Measurements from ENCODE around the gene PRPF6.

Gene PRPF6

DNA sequence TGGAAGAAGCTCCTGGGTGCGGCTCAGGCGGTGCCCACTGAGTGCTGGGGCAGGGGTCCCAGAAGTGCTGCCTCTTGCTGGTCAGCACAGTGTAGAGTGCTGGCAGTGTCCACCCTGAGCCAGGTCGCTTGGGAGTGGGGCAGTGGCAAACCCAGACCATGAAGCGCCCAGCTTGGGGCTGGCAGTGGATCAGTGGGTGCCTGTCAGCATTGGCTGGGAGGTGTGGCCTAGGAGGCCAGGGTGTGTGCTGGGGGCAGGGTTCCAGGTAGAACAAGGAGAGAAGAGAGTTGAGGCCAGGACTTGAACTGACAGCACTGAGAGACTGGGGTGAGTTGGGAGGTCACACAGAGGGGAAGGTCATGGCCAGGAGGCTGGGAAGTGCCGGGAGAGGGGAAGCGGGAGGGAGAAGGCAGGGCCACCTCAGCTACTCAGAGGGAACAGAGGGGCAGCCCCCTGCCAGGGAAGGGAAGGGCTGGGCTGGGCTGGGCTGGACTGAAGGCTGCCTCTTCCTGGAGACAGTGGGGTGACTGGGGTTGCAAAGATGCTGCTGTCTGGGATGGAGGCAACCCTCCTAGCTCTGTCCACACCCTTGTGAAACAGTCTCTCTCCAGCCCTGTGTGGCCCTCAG, 86.2 kb downstream of the PRPF6 start:
- Histone ChIP-seq H3K4me1 (ENCODE audit: insufficient read depth, low read length, poor library complexity, severe bottlenecking) (peaks cover 60% of the 10 kb centered on the region), H3K9me3 (ENCODE audit: insufficient read depth, low read depth, low read length) (no peaks in the 10 kb centered on the region), H3K79me2 (ENCODE audit: insufficient read depth, low read length) (peaks cover 15% of the 10 kb centered on the region; the same call in 1 of the 2 replicates), H4K20me1 (ENCODE audit: insufficient read depth, low read length, poor library complexity, severe bottlenecking) (no peaks in the 10 kb centered on the region), H3K9me2 (replicated peaks; ENCODE audit: low read depth, low read length) (no peaks in the 10 kb centered on the region), H3K4me3 (ENCODE audit: low read length, poor library complexity, severe bottlenecking) (no peak overlapping the region), H3K36me3 (ENCODE audit: insufficient read depth, low read length) (no peaks in the 10 kb centered on the region), H3K4me2 (ENCODE audit: low read depth, low read length, poor library complexity, severe bottlenecking) (peak overlapping the region; percentile 83), H3K9ac (ENCODE audit: low read depth, low read length, poor library complexity, severe bottlenecking) (peak overlapping the region; percentile 20), H3K27me3 (ENCODE audit: insufficient read depth, low read length, poor library complexity, severe bottlenecking) (no peaks in the 10 kb centered on the region), H2AFZ (ENCODE audit: low read length) (no peak overlapping the region), H3F3A (ENCODE audit: low read depth) (no peaks in the 10 kb centered on the region)
- no peak for TF ChIP-seq EZH2phosphoT487 (IDR thresholded peaks at IDR 0.05; ENCODE audit: borderline replicate concordance)
- TF ChIP-seq, protein P1, sequence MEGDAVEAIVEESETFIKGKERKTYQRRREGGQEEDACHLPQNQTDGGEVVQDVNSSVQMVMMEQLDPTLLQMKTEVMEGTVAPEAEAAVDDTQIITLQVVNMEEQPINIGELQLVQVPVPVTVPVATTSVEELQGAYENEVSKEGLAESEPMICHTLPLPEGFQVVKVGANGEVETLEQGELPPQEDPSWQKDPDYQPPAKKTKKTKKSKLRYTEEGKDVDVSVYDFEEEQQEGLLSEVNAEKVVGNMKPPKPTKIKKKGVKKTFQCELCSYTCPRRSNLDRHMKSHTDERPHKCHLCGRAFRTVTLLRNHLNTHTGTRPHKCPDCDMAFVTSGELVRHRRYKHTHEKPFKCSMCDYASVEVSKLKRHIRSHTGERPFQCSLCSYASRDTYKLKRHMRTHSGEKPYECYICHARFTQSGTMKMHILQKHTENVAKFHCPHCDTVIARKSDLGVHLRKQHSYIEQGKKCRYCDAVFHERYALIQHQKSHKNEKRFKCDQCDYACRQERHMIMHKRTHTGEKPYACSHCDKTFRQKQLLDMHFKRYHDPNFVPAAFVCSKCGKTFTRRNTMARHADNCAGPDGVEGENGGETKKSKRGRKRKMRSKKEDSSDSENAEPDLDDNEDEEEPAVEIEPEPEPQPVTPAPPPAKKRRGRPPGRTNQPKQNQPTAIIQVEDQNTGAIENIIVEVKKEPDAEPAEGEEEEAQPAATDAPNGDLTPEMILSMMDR (conservative IDR thresholded peaks at IDR 0.05; ENCODE audit: low read length): no peak

DNA sequence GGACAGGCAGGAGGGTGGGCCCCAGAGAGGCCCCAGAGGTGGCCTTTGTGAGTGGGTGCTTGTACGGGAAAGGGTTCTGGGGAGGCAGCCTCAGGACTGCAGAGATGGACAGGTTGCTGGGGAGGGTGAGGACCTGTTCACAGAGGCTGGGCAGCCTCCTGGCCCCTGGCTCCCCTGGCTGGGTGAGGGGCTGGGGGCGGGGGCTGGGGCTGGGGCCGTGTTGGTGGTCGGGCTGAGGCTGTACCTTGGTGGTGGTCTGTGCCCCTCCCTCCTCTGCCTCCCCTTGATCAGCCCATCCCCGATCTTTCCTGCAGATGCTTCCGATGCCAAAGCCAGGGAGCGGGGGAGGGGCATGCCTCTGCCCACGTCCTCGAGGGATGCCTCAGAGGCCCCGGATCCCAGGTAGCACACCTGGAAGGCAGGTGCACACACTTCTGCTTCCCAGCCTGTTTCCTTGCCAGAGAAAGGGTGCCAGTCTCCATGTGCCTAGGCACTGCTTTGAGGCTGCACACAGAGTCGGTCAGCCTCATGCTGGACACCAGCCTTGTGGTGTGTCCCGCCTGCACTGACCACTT, 86.9 kb downstream of the PRPF6 start:
- Histone ChIP-seq H3K79me2 (ENCODE audit: insufficient read depth, low read length) (peaks cover 15% of the 10 kb centered on the region; the same call in 1 of the 2 replicates), H3K4me3 (ENCODE audit: low read length, poor library complexity, severe bottlenecking) (no peak overlapping the region), H3K9ac (ENCODE audit: low read depth, low read length, poor library complexity, severe bottlenecking) (peak overlapping the region; percentile 20), H3F3A (ENCODE audit: low read depth) (no peaks in the 10 kb centered on the region), H2AFZ (ENCODE audit: low read length) (no peak overlapping the region), H4K20me1 (ENCODE audit: insufficient read depth, low read length, poor library complexity, severe bottlenecking) (no peaks in the 10 kb centered on the region), H3K27me3 (ENCODE audit: insufficient read depth, low read length, poor library complexity, severe bottlenecking) (no peaks in the 10 kb centered on the region), H3K4me1 (ENCODE audit: insufficient read depth, low read length, poor library complexity, severe bottlenecking) (peaks cover 56% of the 10 kb centered on the region), H3K9me3 (ENCODE audit: insufficient read depth, low read depth, low read length) (no peaks in the 10 kb centered on the region), H3K9me2 (replicated peaks; ENCODE audit: low read depth, low read length) (no peaks in the 10 kb centered on the region), H3K4me2 (ENCODE audit: low read depth, low read length, poor library complexity, severe bottlenecking) (peak overlapping the region; percentile 32), H3K36me3 (ENCODE audit: insufficient read depth, low read length) (no peaks in the 10 kb centered on the region)
- TF ChIP-seq EZH2phosphoT487 (IDR thresholded peaks at IDR 0.05; ENCODE audit: borderline replicate concordance): no peak
- TF ChIP-seq, protein P1 (conservative IDR thresholded peaks at IDR 0.05; ENCODE audit: low read length): no peak

DNA sequence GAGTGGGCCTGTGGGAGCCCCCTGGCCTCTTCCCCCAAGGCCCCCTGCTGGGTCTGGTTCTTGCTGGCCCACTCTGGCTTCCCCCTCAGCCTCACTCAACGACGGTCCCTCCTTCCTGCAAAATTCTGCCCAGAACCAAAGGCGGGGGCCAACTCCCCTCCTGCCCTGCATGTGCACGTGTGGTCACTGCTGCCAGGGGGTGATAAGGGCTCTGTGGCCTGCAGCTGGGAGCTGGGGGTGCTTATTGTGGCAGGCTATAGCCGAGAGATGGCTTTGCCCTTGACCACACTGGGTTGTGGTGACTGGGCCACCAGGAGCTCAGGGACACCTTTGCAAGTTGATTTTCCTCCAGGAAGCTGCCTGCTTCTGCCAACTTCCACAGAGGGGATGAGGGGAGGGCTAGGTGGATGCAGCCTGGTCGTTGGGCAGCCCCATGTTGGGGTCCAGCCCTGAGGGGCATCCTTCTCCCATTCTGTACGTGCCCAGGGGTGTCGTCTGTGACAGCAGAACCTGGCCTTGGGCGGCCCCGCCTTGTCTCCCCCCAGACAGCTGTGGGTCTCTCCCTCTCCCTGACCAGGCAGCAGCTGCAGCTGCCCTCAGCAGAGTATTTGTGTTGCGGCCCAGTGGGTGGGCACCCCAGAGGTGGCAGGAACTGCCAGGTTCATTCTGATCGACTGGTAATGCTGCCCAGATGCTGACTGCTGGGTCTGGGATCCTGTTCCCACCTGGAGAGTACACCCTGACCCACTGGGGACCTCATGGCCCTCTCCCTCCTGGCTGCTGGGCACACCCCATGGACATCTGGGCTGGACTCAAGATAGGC, 87.7 kb downstream of the PRPF6 start:
- Histone ChIP-seq H3K9ac (ENCODE audit: low read depth, low read length, poor library complexity, severe bottlenecking) (no peak overlapping the region), H3F3A (ENCODE audit: low read depth) (no peaks in the 10 kb centered on the region), H3K4me3 (ENCODE audit: low read length, poor library complexity, severe bottlenecking) (no peak overlapping the region), H4K20me1 (ENCODE audit: insufficient read depth, low read length, poor library complexity, severe bottlenecking) (no peaks in the 10 kb centered on the region), H3K4me1 (ENCODE audit: insufficient read depth, low read length, poor library complexity, severe bottlenecking) (peaks cover 56% of the 10 kb centered on the region), H3K9me3 (ENCODE audit: insufficient read depth, low read depth, low read length) (no peaks in the 10 kb centered on the region), H3K4me2 (ENCODE audit: low read depth, low read length, poor library complexity, severe bottlenecking) (peak overlapping the region; percentile 32), H2AFZ (ENCODE audit: low read length) (no peak overlapping the region), H3K9me2 (replicated peaks; ENCODE audit: low read depth, low read length) (no peaks in the 10 kb centered on the region), H3K27me3 (ENCODE audit: insufficient read depth, low read length, poor library complexity, severe bottlenecking) (no peaks in the 10 kb centered on the region), H3K36me3 (ENCODE audit: insufficient read depth, low read length) (no peaks in the 10 kb centered on the region), H3K79me2 (ENCODE audit: insufficient read depth, low read length) (peaks cover 9% of the 10 kb centered on the region; the same call in 1 of the 2 replicates)
- TF ChIP-seq, protein P1 (conservative IDR thresholded peaks at IDR 0.05; ENCODE audit: low read length): no peak
- no peak for TF ChIP-seq EZH2phosphoT487 (IDR thresholded peaks at IDR 0.05; ENCODE audit: borderline replicate concordance)

Measured in Loucy (cell line).